RPMI8226 (cell line): ENCODE measurements around the gene KITLG.
"Not testable (repeated sequence)": the region's sequence is repeated elsewhere in the genome, so short reads cannot be mapped to it uniquely, and the experiment has no call there.

Experiments
- DNase-seq: peaks from one replicate; pipeline ENCODE4 v3.0.0-alpha.2; 2015

The KITLG gene

GRCh38 chr12:88580051-88580871, at the start of gene KITLG:
Gene KITLG (minus strand): TSS chr12:88580471. CDS start chr12:88580278, 193 bp downstream.
- peak; percentile 40 for DNase-seq

- no peak for DNase-seq
These were observed 48.7 kb upstream of the KITLG start for GRCh38 chr12:88628856-88629509.

- DNase-seq = not testable (repeated sequence)
These were observed 47.8 kb upstream of the KITLG start for GRCh38 chr12:88628035-88628434.

GRCh38 chr12:88627501-88627900, 47.2 kb upstream of the KITLG start:
- no peak for DNase-seq

GRCh38 chr12:88625356-88625755, 45.1 kb upstream of the KITLG start:
- no peak for DNase-seq

- no peak for DNase-seq
These were observed 44.6 kb upstream of the KITLG start for GRCh38 chr12:88624911-88625310.

GRCh38 chr12:88623777-88624548, 43.7 kb upstream of the KITLG start:
- DNase-seq = no peak

- DNase-seq = no peak
These were observed 37.1 kb upstream of the KITLG start for GRCh38 chr12:88617352-88617751.

- no peak for DNase-seq
These were observed 35.2 kb upstream of the KITLG start for GRCh38 chr12:88615490-88615889.

- no peak for DNase-seq
These were observed 24.4 kb upstream of the KITLG start for GRCh38 chr12:88604646-88605045.

GRCh38 chr12:88600272-88600671, 20.0 kb upstream of the KITLG start:
- no peak for DNase-seq

- no peak for DNase-seq
These were observed 17.1 kb upstream of the KITLG start for GRCh38 chr12:88597365-88597764.

GRCh38 chr12:88595697-88596096, 15.4 kb upstream of the KITLG start:
- no peak for DNase-seq

GRCh38 chr12:88594780-88595179, 14.5 kb upstream of the KITLG start:
- no peak for DNase-seq

- DNase-seq = no peak
These were observed 11.1 kb upstream of the KITLG start for GRCh38 chr12:88591343-88591742.

- no peak for DNase-seq
These were observed 10.6 kb upstream of the KITLG start for GRCh38 chr12:88590851-88591250.

- DNase-seq = no peak
These were observed 4.8 kb upstream of the KITLG start for GRCh38 chr12:88585077-88585476.

GRCh38 chr12:88579601-88580050, 645 bp downstream of the KITLG start:
- no peak for DNase-seq

- no peak for DNase-seq
These were observed 1.1 kb downstream of the KITLG start for GRCh38 chr12:88579161-88579517.

GRCh38 chr12:88578276-88579160, 1.8 kb downstream of the KITLG start:
- DNase-seq = no peak

GRCh38 chr12:88577537-88577936, 2.7 kb downstream of the KITLG start:
- DNase-seq = no peak

- DNase-seq = no peak
These were observed 3.4 kb downstream of the KITLG start for GRCh38 chr12:88576866-88577265.
